ENCODE results near the gene TTC8.

TTC8 gene

DNA sequence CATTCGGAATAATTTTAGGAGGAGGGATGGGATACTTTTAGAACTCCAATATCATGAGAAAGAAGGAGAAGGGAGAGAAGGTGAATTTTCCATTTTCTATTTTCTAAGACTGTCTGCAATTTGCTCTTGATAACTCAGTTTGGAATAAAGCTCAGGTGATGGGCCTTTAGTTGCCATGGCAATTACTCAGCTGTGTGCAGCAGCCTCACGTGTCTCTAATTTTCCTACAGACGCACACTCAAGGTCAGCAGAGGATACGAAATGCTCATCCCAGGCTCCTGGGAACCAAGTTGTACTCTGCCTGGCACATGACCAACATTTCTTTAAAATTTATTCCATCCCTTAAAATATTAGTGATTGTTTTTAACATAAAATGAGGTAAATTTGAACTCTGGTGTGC lies 76.7 kb downstream of the TTC8 start:
- Histone ChIP-seq H3K27me3 (ENCODE audit: insufficient read depth, low read length) (no peaks in the 10 kb centered on the region), H3K9me3 (ENCODE audit: low read length) (peaks cover 2% of the 10 kb centered on the region), H3K4me1 (ENCODE audit: insufficient read depth, low read length) (peaks cover 3% of the 10 kb centered on the region), H2AFZ (ENCODE audit: low read depth, low read length) (no peak overlapping the region), H3K36me3 (ENCODE audit: insufficient read depth, low read length) (no peaks in the 10 kb centered on the region), H3K4me3 (ENCODE audit: low read length) (no peak overlapping the region)

- Histone ChIP-seq H3K36me3 (ENCODE audit: insufficient read depth, low read length) (no peaks in the 10 kb centered on the region), H3K4me3 (ENCODE audit: low read length) (no peak overlapping the region), H3K4me1 (ENCODE audit: insufficient read depth, low read length) (no peaks in the 10 kb centered on the region), H2AFZ (ENCODE audit: low read depth, low read length) (no peak overlapping the region), H3K27me3 (ENCODE audit: insufficient read depth, low read length) (no peaks in the 10 kb centered on the region), H3K9me3 (ENCODE audit: low read length) (no peaks in the 10 kb centered on the region)
These were observed 77.5 kb downstream of the TTC8 start for GRCh38 chr14:88901991-88902390.

DNA sequence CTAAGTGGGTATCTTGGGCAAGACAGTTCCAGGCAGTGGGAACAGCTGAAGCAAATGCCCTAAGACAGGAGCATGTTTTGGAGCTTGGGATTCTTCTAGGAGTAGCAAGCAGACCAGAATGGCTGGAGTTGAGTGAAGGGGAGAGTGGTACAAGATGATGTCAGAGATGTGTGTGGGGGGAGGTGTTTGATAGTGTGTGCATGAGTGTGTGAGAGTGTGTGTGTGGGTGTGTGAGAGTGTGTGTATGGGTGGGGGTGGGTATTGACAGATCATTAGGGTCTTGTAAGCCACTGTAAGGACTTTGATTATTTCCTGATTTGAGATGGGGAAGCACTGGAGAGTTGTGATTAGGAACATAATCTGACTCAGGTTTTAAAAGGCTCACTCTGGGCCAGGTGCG lies 78.4 kb downstream of the TTC8 start:
- Histone ChIP-seq H3K4me3 (ENCODE audit: low read length) (no peak overlapping the region), H2AFZ (ENCODE audit: low read depth, low read length) (no peak overlapping the region), H3K4me1 (ENCODE audit: insufficient read depth, low read length) (no peaks in the 10 kb centered on the region), H3K9me3 (ENCODE audit: low read length) (no peaks in the 10 kb centered on the region), H3K36me3 (ENCODE audit: insufficient read depth, low read length) (no peaks in the 10 kb centered on the region), H3K27me3 (ENCODE audit: insufficient read depth, low read length) (no peaks in the 10 kb centered on the region)

GRCh38 chr14:88904206-88904647 lies 79.8 kb downstream of the TTC8 start:
- Histone ChIP-seq H3K4me3 (ENCODE audit: low read length) (no peak overlapping the region), H3K4me1 (ENCODE audit: insufficient read depth, low read length) (no peaks in the 10 kb centered on the region), H3K36me3 (ENCODE audit: insufficient read depth, low read length) (no peaks in the 10 kb centered on the region), H3K27me3 (ENCODE audit: insufficient read depth, low read length) (no peaks in the 10 kb centered on the region), H2AFZ (ENCODE audit: low read depth, low read length) (no peak overlapping the region), H3K9me3 (ENCODE audit: low read length) (no peaks in the 10 kb centered on the region)

DNA sequence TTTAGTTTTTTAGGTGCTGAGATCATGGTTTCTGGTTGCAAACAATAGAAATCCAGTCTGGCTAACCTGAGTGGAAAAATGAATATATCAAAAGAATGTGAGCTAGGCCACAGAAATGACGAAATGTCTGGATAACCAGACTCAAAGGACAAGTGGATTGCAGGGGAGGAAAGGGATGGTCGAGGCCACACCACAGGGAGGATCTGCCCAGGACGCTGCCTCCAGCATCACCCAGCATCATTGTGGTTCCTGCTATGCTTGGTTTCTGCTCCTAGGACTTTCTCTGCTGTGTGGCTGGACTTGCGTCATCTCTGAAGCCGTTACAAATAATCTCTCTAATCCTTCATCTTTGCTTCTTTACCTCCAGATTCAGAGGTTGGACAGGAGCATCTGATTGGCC lies 80.4 kb downstream of the TTC8 start:
- no peaks in the 10 kb centered on the region for H3K27me3 ChIP-seq (ENCODE audit: insufficient read depth, low read length)
- H3K9me3 ChIP-seq (ENCODE audit: low read length) = no peaks in the 10 kb centered on the region
- no peaks in the 10 kb centered on the region for H3K4me1 ChIP-seq (ENCODE audit: insufficient read depth, low read length)
- no peak overlapping the region for H3K4me3 ChIP-seq (ENCODE audit: low read length)
- H3K36me3 ChIP-seq (ENCODE audit: insufficient read depth, low read length) = no peaks in the 10 kb centered on the region
- H2AFZ ChIP-seq (ENCODE audit: low read depth, low read length) = no peak overlapping the region

DNA sequence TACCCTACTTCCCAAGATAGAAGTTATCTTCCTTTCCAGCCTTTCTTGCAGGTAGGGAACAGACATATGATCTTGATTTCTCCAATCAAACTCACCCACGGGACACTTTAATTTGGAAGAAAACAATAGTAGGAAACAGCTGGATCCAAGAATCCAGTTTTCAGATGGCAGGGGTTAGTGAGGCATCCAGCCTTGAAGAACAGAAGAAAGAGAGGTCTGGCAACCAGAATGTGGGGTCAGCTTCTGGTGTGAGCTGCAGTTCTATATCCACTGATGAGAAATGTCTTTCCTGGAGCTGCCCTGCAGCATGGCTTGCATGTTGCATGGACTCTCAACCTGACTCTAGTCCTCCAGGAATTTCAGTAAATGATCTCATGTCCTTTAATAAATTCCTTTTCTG lies 83.8 kb downstream of the TTC8 start:
- Histone ChIP-seq H3K9me3 (ENCODE audit: low read length) (no peaks in the 10 kb centered on the region), H3K27me3 (ENCODE audit: insufficient read depth, low read length) (no peaks in the 10 kb centered on the region), H3K36me3 (ENCODE audit: insufficient read depth, low read length) (no peaks in the 10 kb centered on the region), H3K4me3 (ENCODE audit: low read length) (no peak overlapping the region), H3K4me1 (ENCODE audit: insufficient read depth, low read length) (no peaks in the 10 kb centered on the region), H2AFZ (ENCODE audit: low read depth, low read length) (no peak overlapping the region)

DNA sequence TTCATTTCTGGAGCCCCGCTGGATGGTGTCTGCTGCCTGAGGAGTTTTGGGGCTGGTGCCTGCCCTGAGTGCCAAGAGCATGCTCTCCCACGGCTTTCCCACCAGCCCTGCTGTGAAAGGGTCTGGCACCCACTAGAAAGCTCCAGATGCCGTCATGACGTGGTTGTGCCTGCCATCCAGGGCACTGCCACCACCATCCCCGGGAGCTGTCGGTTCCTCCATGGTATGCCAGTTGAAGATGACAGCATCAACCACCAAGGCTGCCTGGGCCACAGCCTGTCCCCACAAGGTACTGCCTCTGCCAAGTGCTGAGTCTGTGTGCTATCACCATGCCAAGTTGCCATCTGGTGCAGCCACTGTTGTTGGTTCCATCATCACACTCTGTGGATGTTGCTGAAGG lies 85.9 kb downstream of the TTC8 start:
- H3K36me3 ChIP-seq (ENCODE audit: insufficient read depth, low read length) = no peaks in the 10 kb centered on the region
- no peaks in the 10 kb centered on the region for H3K4me1 ChIP-seq (ENCODE audit: insufficient read depth, low read length)
- H3K9me3 ChIP-seq (ENCODE audit: low read length) = no peaks in the 10 kb centered on the region
- H3K4me3 ChIP-seq (ENCODE audit: low read length) = no peak overlapping the region
- H3K27me3 ChIP-seq (ENCODE audit: insufficient read depth, low read length) = no peaks in the 10 kb centered on the region
- H2AFZ ChIP-seq (ENCODE audit: low read depth, low read length) = no peak overlapping the region

DNA sequence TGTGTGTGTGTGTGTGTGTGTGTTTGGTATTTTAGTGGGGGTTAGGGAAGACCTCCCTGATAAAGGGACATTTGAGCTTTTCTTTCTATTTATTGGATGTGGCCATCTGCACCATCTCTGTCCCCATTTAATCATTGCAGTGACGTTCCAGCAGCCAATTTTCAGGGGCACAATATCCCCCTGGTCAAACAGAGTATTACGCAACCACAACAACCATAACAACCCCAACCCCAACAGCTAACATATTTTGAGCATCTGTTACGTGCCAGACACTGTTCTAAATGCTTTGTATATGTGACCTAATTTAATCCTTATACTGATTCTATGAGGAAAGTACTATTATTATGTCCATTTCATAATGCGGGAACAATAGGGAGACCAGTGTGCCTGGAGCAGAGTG lies 87.4 kb downstream of the TTC8 start:
- no peaks in the 10 kb centered on the region for H3K36me3 ChIP-seq (ENCODE audit: insufficient read depth, low read length)
- no peak overlapping the region for H3K4me3 ChIP-seq (ENCODE audit: low read length)
- no peaks in the 10 kb centered on the region for H3K9me3 ChIP-seq (ENCODE audit: low read length)
- H2AFZ ChIP-seq (ENCODE audit: low read depth, low read length) = no peak overlapping the region
- no peaks in the 10 kb centered on the region for H3K4me1 ChIP-seq (ENCODE audit: insufficient read depth, low read length)
- no peaks in the 10 kb centered on the region for H3K27me3 ChIP-seq (ENCODE audit: insufficient read depth, low read length)

DNA sequence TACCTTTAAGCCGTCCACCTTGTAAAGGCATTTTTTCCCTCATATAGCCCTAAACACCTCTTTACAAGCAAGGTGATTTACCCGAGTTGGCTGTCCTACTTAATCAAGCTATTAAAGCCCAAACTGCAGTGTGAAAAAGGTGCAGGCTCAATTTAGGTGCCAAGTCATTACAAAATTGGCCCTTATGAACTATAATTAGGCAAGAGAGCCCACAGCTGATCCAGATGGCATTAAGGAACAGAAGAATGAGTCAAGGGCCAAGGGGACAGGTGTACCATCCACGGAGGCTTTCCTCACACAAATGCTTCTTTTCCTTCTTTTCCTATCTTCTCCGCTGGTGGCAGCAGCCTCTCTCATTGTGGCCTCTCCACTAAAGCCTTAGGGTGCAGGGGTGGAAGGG lies 90.5 kb downstream of the TTC8 start:
- H2AFZ ChIP-seq (ENCODE audit: low read depth, low read length) = no peak overlapping the region
- H3K36me3 ChIP-seq (ENCODE audit: insufficient read depth, low read length) = no peaks in the 10 kb centered on the region
- H3K9me3 ChIP-seq (ENCODE audit: low read length) = no peaks in the 10 kb centered on the region
- H3K27me3 ChIP-seq (ENCODE audit: insufficient read depth, low read length) = no peaks in the 10 kb centered on the region
- H3K4me1 ChIP-seq (ENCODE audit: insufficient read depth, low read length) = no peaks in the 10 kb centered on the region
- no peak overlapping the region for H3K4me3 ChIP-seq (ENCODE audit: low read length)

DNA sequence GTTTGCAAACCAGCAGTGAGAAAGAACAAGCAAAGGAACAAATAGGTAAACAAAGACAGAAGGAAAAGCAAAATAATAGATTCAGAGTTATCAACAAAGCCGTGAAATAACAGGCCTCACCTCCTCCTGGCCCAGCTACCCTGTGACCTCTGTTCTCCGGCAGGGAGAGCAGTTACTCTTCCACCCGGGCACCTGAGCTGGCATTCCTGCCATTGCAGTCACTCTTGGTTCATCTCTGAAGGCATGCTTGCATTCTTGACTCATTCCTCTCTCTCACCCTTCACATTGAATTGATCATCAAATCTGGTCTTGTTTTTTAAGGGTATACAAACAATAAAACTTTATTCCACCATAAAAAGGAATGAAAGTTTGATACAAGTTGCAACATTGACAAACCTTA lies 95.1 kb downstream of the TTC8 start:
- no peaks in the 10 kb centered on the region for H3K4me1 ChIP-seq (ENCODE audit: insufficient read depth, low read length)
- H3K36me3 ChIP-seq (ENCODE audit: insufficient read depth, low read length) = no peaks in the 10 kb centered on the region
- H2AFZ ChIP-seq (ENCODE audit: low read depth, low read length) = no peak overlapping the region
- H3K4me3 ChIP-seq (ENCODE audit: low read length) = no peak overlapping the region
- H3K9me3 ChIP-seq (ENCODE audit: low read length) = no peaks in the 10 kb centered on the region
- H3K27me3 ChIP-seq (ENCODE audit: insufficient read depth, low read length) = no peaks in the 10 kb centered on the region

Data from neuron (in vitro differentiated cells).